ENCODE measurements around the gene KCNN3.

KCNN3 gene

GRCh38 chr1:154840269-154841176 lies 29.6 kb downstream of the KCNN3 start:
- DNase-seq (ENCODE audit: low spot score): no peak

DNA sequence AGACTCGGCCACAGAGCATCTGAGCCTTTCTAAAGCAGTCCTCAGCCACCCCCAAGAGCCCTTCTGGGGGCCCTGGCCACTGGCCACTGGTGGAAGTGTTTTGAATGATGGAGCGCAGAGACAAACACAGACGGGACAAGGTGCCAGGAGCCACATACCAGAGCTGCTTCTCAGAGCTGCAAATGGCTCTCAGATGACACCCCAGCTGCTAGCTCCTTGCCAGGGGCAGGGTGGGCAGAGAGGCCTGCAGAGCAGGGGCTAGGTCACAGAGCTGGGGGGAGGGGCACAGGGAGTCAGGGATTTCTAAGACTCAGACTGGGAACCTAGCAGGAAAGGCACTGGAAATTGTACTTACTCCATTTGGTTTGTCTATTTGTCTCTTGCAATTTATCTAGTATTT lies 30.4 kb downstream of the KCNN3 start:
- no peak for DNase-seq (ENCODE audit: low spot score)

- no peak for DNase-seq (ENCODE audit: low spot score)
Measured at GRCh38 chr1:154838988-154839387, 31.1 kb downstream of the KCNN3 start.

DNA sequence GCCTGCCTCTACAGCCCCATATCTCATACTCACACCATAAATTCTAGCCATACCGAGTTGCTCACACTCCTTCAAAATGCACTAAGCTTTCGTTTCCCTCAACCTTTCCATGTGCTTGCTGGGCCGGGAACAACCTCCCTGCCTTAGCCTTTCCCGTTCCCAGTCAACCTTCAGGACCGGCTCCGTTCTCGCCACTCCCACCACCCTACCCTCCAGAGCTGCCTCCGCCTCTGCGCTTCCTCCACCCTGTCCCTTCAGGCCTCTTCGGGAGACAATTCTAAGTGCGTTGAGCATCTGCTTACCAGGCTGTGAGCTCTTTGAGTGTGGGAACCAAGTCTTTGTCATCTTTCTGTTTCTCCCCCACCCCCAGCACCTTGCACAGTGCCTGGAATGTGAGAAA lies 31.6 kb downstream of the KCNN3 start:
- DNase-seq (ENCODE audit: low spot score): no peak

GRCh38 chr1:154837672-154838171 lies 32.4 kb downstream of the KCNN3 start:
- peak; percentile 92 for DNase-seq (ENCODE audit: low spot score)

DNA sequence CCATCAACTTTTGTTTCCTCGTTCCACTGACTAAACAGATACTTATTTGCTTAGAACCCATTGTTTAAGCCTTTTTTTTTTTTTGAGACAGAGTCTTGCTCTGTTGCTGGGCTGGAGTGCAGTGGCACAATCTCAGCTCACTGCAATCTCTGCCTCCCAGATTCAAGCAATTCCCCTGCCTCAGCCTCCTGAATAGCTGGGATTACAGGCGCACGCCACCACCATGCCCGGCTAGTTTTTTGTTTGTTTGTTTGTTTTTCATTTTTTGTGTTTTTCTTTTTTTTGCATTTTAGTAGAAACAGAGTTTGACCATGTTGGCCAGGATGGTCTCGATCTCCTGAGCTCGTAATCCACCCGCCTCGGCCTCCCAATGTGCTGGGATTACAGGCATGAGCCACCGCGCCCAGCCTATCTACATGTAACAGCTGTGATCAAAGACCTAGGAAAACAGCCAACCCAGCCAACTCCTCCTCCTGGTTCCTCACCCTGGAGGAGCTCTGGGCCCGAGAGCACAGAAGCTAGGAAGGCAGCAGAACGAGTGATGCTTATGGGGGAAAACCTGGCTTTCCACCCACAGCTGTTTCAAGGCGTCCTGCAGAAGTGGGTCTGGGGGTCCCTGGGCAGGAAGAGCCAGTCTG lies 32.9 kb downstream of the KCNN3 start:
- DNase-seq (ENCODE audit: low spot score): no peak

DNA sequence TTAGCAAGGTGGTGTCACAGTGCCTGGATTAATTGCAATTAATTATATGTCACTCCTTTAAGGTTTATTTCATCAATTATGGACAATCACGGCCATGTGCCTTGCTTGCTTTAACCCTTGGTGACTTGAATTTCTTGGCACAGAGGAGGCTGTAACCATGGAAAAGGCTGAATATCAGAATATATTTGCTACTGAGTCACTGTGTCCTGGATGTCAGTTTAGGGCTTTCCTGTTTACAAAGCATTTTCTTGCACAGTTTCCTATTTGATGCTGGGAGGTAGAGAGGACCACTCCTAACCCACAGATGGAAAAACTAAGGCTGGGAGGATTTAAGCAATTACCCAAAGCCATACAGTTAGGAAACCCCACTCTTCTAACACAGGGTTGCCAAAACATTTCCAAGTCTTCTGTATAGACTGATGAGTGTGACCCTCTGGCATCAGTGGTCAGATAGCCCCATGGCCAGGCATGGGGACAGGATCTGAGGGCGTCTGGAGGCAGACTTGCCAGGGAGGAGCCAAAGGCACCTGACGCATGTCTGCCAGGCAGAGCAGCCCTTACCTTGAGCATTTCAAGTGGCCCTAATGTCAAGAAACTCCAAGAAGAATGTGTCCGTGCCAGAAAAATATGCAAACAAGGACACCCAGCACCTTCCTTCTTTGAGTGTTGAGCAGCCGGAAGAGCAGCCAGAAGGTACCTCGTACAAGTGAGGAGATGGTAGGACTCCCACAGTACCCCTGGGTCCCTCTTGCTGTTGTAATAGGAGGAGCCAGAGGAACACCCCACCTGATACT lies 34.4 kb downstream of the KCNN3 start:
- DNase-seq (ENCODE audit: low spot score): no peak

- no peak for DNase-seq (ENCODE audit: low spot score)
Measured at GRCh38 chr1:154833841-154834240, 36.2 kb downstream of the KCNN3 start.

DNA sequence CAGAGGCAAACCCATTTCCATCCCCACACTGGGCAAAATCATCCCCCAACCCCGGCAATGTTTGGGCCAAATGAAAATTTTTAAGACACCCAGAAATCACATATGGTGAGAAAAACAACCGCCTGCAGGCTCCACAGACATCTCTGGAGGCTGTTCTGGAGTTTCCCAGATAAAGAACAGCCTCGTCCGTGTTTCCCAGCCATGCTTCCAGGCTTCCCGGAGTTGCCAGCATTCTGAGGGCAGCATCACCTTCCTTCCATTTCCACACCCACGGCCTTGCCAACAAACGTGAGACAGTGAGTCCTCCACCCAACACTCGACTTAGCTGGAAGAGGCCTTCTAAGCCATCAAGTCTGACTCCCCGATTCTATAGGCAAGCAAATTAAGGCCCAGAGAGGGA lies 36.9 kb downstream of the KCNN3 start:
- no peak for DNase-seq (ENCODE audit: low spot score)

GRCh38 chr1:154832384-154832783 lies 37.7 kb downstream of the KCNN3 start:
- DNase-seq (ENCODE audit: low spot score): no peak

- DNase-seq (ENCODE audit: low spot score): no peak
Measured at GRCh38 chr1:154831462-154831861, 38.6 kb downstream of the KCNN3 start.

GRCh38 chr1:154829062-154829461 lies 41.0 kb downstream of the KCNN3 start:
- no peak for DNase-seq (ENCODE audit: low spot score)

DNA sequence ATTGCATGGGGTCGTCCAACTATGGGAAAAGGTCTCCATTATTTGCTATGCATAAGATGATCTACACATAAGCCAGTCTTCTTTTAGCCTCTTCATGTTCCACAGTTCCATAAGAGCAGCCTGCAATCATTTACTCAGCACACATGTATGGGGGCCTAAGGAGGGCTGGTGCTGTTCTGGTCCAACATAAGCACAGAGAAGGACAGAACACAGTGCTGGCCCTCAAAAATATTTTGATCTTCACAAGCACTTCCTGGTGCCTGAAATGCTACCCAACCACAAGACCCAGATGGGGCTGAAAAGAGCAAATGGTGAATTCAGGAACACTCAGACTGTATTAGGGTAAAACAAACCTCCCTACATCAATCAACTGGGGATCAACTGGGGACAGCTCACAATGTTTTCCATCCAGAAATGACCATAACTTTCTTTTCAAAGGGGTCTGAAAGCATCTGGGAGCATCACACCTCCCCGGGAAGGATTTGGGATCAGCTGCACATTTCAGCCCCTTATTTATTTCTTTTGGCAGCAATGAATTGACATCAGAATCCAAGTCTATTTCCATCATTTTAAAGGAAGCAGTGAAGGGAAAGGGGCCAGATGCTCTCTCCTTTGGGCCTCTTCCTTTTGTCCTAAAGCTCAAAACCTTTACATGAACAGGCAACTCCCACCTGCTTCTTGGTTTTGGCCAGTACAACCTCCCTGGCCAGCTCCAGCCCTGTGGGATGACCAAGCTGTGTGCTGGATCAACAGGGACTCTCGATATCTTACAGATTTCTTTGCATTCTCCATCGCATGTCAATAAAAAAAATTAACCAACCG lies 45.7 kb downstream of the KCNN3 start:
- no peak for DNase-seq (ENCODE audit: low spot score)

DNA sequence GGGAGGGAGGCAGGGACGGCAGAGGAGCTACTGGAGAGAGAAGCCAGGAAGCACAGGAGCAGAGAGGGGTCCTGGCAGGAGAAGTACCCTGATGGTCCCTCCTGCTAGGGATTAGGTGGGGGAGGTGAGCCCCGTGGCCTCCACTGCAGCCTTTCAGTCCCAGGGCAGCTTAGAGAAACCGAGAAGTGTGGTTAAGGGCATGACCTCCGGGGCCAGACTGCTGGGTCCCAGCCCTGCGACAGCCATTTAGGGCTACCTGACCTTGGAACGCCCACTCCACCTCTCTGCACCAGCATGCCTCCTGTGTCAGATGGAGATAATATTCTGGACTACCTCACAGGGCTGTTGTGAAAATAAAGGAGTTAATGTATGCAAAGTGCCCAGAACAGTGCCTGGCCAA lies 47.4 kb downstream of the KCNN3 start:
- DNase-seq (ENCODE audit: low spot score): no peak

GRCh38 chr1:154822233-154822632 lies 47.8 kb downstream of the KCNN3 start:
- DNase-seq (ENCODE audit: low spot score): no peak

GRCh38 chr1:154821083-154821482 lies 49.0 kb downstream of the KCNN3 start:
- no peak for DNase-seq (ENCODE audit: low spot score)

DNA sequence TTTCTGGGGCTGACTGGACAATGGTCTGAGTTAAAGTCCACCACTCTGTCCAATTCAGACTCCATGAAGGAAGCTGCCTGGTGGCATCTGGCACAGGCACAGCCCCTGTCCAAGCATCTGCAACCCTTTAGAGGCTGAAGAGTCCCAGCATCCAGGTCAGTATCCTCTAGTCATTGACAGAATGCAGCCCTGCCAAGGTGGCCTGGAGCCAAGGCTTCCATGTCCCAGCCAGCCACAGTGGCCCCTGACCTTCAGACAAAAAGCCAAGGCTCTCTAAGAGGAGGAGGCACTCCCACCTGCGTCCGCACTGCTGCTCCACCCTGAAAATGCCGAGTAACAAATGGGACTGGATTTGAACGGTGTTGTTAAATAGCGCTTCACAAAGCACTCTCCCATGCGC lies 49.4 kb downstream of the KCNN3 start:
- no peak for DNase-seq (ENCODE audit: low spot score)

GRCh38 chr1:154819628-154820590 lies 50.2 kb downstream of the KCNN3 start:
- peak; percentile 66 for DNase-seq (ENCODE audit: low spot score)

- DNase-seq (ENCODE audit: low spot score): no peak
Measured at GRCh38 chr1:154818911-154819310, 51.2 kb downstream of the KCNN3 start.

DNA sequence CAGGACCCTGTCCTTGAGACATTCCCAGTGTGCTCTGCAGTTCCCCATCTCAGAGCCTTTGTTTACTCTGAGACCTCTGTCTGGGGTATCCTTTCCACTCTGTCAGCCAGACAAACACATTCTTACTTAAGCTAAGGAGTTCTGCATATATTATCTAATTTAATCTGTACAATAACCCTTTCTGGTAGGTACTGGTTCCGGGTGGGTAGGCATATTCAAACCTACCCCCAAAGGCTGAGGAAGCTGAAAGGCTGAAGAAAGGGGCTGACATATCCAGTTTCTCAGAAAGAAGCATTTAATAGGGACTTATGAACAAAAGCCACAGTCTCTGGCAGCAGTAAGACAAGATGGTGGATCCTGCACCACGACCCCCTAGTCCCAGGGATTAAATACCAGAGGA lies 53.1 kb downstream of the KCNN3 start:
- DNase-seq (ENCODE audit: low spot score): peak; percentile 31
